GM13977 (cell line): ENCODE measurements around the gene NUPR1.

Experiments
- DNase-seq: peaks from one replicate; pipeline ENCODE4 v3.0.0; 2012; ENCODE audit warnings: low spot score
- CTCF ChIP-seq: IDR thresholded peaks from 2 replicates; pipeline ENCODE4 v1.5.1; 2012; ENCODE audit warnings: mild to moderate bottlenecking, control low read depth; ENCODE audit not compliant: insufficient read depth; ENCODE audit errors: extremely low read depth, missing control alignments
- in situ Hi-C: fragments of 300-500 bp; cut with MboI; formaldehyde crosslinking; loops from one replicate; pipeline ENCODE4 v1.12.0; 2022; ENCODE audit warnings: low sequenced_read_pairs, low pct_unique_long_range_greater_than_20kb, mixed read lengths, inconsistent platforms; ENCODE audit not compliant: unreplicated experiment

The NUPR1 gene

DNA sequence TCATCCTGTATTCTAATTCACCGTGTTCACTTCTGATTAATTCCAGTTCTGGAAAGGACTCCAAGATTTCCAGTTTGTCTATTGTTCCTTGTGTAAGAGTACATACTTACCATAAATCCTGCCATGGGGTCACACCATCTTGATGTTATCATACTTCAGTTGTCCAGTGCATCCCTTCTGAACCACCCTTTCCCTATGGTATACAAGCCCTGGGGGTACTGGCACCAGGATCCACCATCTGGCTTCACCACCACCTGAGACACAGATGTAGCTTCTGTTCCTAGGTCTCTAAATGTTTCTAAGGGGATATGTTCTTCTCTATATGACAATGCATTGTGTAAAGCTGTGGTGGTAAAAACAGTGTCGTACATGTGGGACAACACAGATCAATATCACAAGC, 36.2 kb upstream of the NUPR1 start:
- no peak for DNase-seq
- TF ChIP-seq CTCF, result no peak
- in situ Hi-C loops, result no loop called here

GRCh38 chr16:28573738-28574718, 35.3 kb upstream of the NUPR1 start:
- no peak for TF ChIP-seq CTCF
- in situ Hi-C loops, result no loop called here
- DNase-seq, result no peak

GRCh38 chr16:28572696-28573510, 34.1 kb upstream of the NUPR1 start:
- in situ Hi-C loops, result no loop called here
- no peak for DNase-seq

GRCh38 chr16:28569968-28570752, 31.4 kb upstream of the NUPR1 start:
- no peak for DNase-seq
- in situ Hi-C loops, result no loop called here
- TF ChIP-seq CTCF, result no peak

More at GRCh38 chr16:28572696-28573510, 34.1 kb upstream of the NUPR1 start:
- TF ChIP-seq CTCF, result no peak

DNA sequence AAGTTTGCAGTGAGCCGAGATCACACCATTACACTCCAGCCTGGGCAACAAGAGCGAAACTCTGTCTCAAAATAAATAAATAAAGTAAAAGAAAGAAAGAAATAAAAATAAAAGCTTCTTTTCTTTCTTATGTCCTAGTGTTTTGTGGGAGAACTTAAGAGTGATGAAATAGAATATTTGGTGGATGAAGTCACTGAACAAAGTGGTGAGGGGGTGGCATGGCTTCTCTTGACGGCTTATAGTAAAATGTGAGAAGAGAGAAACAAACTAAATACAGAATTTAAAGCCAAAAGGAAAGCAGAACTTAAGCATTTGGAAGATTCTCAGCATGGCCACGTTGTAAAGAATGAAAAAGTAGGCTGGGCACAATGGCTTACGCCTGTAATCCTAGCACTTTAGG, 30.2 kb upstream of the NUPR1 start:
- no peak for DNase-seq

More for the DNA sequence above, 30.2 kb upstream of the NUPR1 start:
- in situ Hi-C loops, result no loop called here
- no peak for TF ChIP-seq CTCF
